HepG2 (cell line): ENCODE results near the gene AUH. TPM values are rescaled to one million over a fixed set of nuclear protein-coding genes. Genes with fewer than 3 reads are reported as not detected.

Source experiments
- ATAD3A ChIP-seq: sonication (generic); formaldehyde crosslinking; IDR thresholded peaks from 2 replicates; pipeline ENCODE4 v1.4.0; 2020; ENCODE audit warnings: missing genetic modification reagents
- CREM ChIP-seq, 2 experiments: sonication (generic) in 1 of 2; formaldehyde crosslinking in 1 of 2; IDR thresholded peaks; 2 replicates each; pipeline versions ENCODE4 v1.4.0 to v1.6.1; 2016 to 2020; ENCODE audit warnings: antibody characterized with exemption in 1 of 2, mild to moderate bottlenecking in 1 of 2, missing genetic modification reagents in 1 of 2
- DNMT1 ChIP-seq: sonication (generic); formaldehyde crosslinking; IDR thresholded peaks from 2 replicates; pipeline ENCODE4 v1.5.1; 2020; ENCODE audit warnings: mild to moderate bottlenecking, missing genetic modification reagents
- FOXK2 ChIP-seq: fragments of 450-650 bp; IDR thresholded peaks from 2 replicates; pipeline ENCODE4 v1.6.1; 2016
- HIC2 ChIP-seq: sonication (generic); formaldehyde crosslinking; IDR thresholded peaks from 2 replicates; pipeline ENCODE4 v1.9.0; 2022; ENCODE audit warnings: low read depth, missing genetic modification reagents
- MLXIP ChIP-seq: sonication (generic); formaldehyde crosslinking; IDR thresholded peaks from 2 replicates; pipeline ENCODE4 v1.9.0; 2021; ENCODE audit warnings: missing genetic modification reagents, borderline replicate concordance
- MYNN ChIP-seq: sonication (generic); formaldehyde crosslinking; IDR thresholded peaks from 2 replicates; pipeline ENCODE4 v1.4.0; 2020; ENCODE audit warnings: mild to moderate bottlenecking, low read depth, missing genetic modification reagents
- NPAS2 ChIP-seq: sonication (generic); formaldehyde crosslinking; IDR thresholded peaks from 2 replicates; pipeline ENCODE4 v1.8.0; 2022; ENCODE audit warnings: mild to moderate bottlenecking, missing genetic modification reagents, borderline replicate concordance
- PAXIP1 ChIP-seq: sonication (generic); formaldehyde crosslinking; conservative IDR thresholded peaks from 2 replicates; pipeline ENCODE4 v1.4.0; 2020; ENCODE audit warnings: mild to moderate bottlenecking, missing genetic modification reagents, moderate library complexity
- PHF8 ChIP-seq: sonication (generic); formaldehyde crosslinking; IDR thresholded peaks from 2 replicates; pipeline ENCODE4 v1.5.0; 2020; ENCODE audit warnings: missing genetic modification reagents
- SAFB2 ChIP-seq: sonication (generic); formaldehyde crosslinking; IDR thresholded peaks from 2 replicates; pipeline ENCODE4 v1.5.1; 2020; ENCODE audit warnings: missing genetic modification reagents, low read depth, mild to moderate bottlenecking, borderline replicate concordance
- THYN1 ChIP-seq: sonication (generic); formaldehyde crosslinking; IDR thresholded peaks from 2 replicates; pipeline ENCODE4 v1.8.1; 2023; ENCODE audit warnings: low read depth, mild to moderate bottlenecking, moderate library complexity, missing genetic modification reagents, borderline replicate concordance
- XRCC5 ChIP-seq: fragments of 200-400 bp; formaldehyde crosslinking; optimal IDR thresholded peaks from 2 replicates; pipeline ENCODE3; 2017; ENCODE audit warnings: mild to moderate bottlenecking, low read length
- ZIK1 ChIP-seq: sonication (generic); formaldehyde crosslinking; IDR thresholded peaks from 2 replicates; pipeline ENCODE4 v1.5.0; 2020; ENCODE audit warnings: mild to moderate bottlenecking, low read depth, missing genetic modification reagents, borderline replicate concordance
- ZNF280B ChIP-seq: sonication (generic); formaldehyde crosslinking; IDR thresholded peaks from 2 replicates; pipeline ENCODE4 v1.5.0; 2020; ENCODE audit warnings: missing genetic modification reagents, mild to moderate bottlenecking, borderline replicate concordance
- ZNF296 ChIP-seq: sonication (generic); formaldehyde crosslinking; conservative IDR thresholded peaks from 2 replicates; pipeline ENCODE4 v1.5.0; 2020; ENCODE audit warnings: mild to moderate bottlenecking, missing genetic modification reagents
- ZNF460 ChIP-seq: sonication (generic); formaldehyde crosslinking; IDR thresholded peaks from 2 replicates; pipeline ENCODE4 v1.5.1; 2020; ENCODE audit warnings: missing genetic modification reagents, mild to moderate bottlenecking, borderline replicate concordance
- ZNF713 ChIP-seq: sonication (generic); formaldehyde crosslinking; IDR thresholded peaks from 2 replicates; pipeline ENCODE4 v1.4.0; 2020; ENCODE audit warnings: mild to moderate bottlenecking, missing genetic modification reagents
- ZNF766 ChIP-seq: sonication (generic); formaldehyde crosslinking; IDR thresholded peaks from 2 replicates; pipeline ENCODE4 v1.5.0; 2020; ENCODE audit warnings: missing genetic modification reagents, borderline replicate concordance
- ZNF816 ChIP-seq: sonication (generic); formaldehyde crosslinking; IDR thresholded peaks from 2 replicates; pipeline ENCODE4 v1.8.0; 2022; ENCODE audit warnings: missing genetic modification reagents, mild to moderate bottlenecking, borderline replicate concordance
- polyA plus RNA-seq, 8 experiments: library from polyadenylated mRNA; depleted of rRNA in 3 of 8; stranded (reverse) in 7 of 8; unstranded in 1 of 8; fragments of >200 nt; fragmentation: Illumina TruSeq in 4 of 8; extraction: Trizol in 4 of 8; gene quantifications; 2 replicates each; pipeline versions ENCODE4 v1.2.1 to v1.2.3, GENCODE V29; 2011 to 2016; ENCODE audit warnings: low read depth in 4 of 8, missing spikeins in 1 of 8, mixed read lengths in 1 of 8; ENCODE audit not compliant: insufficient read depth in 1 of 8
- total RNA-seq, 5 experiments: library from RNA; depleted of rRNA; stranded (reverse); fragments of >200 nt; fragmentation: Illumina TruSeq; extraction: Trizol; gene quantifications; 2 replicates each; pipeline ENCODE4 v1.2.3, GENCODE V29; 2016; ENCODE audit warnings: low read depth in 1 of 5

Gene AUH
- total and polyA plus RNA-seq, 2 of the 13 experiments (the other 11 are each of a cell fraction or from before 2014, with no cell fraction given): 25.8 to 31.9 TPM

- TF ChIP-seq ZNF766 (CRISPR knock-in tag): peak; percentile 5
- no peak for TF ChIP-seq THYN1
- TF ChIP-seq NPAS2 (CRISPR knock-in tag): no peak
- TF ChIP-seq ZIK1 (CRISPR knock-in tag): no peak
- no peak for TF ChIP-seq CREM (IDR thresholded peaks at IDR 0.05)
- TF ChIP-seq CREM (CRISPR knock-in tag; IDR thresholded peaks at IDR 0.05): no peak
- no peak; the same call in 1 of the 2 replicates for TF ChIP-seq PAXIP1 (CRISPR knock-in tag)
- TF ChIP-seq SAFB2 (CRISPR knock-in tag): no peak; the same call in 1 of the 2 replicates
- TF ChIP-seq ZNF460 (CRISPR knock-in tag): no peak
- peak; percentile 20; the same call in 1 of the 2 replicates for TF ChIP-seq ZNF816 (CRISPR knock-in tag)
- peak; percentile 25; the same call in 1 of the 2 replicates for TF ChIP-seq MYNN
- no peak for TF ChIP-seq ZNF280B (CRISPR knock-in tag)
- TF ChIP-seq ZNF296 (CRISPR knock-in tag): no peak
- TF ChIP-seq DNMT1 (CRISPR knock-in tag): no peak
- no peak for TF ChIP-seq ATAD3A (CRISPR knock-in tag)
- no peak for TF ChIP-seq FOXK2
- TF ChIP-seq PHF8 (CRISPR knock-in tag): peak; percentile 50; the same call in 1 of the 2 replicates
- no peak for TF ChIP-seq MLXIP
- TF ChIP-seq HIC2: no peak
- TF ChIP-seq XRCC5: peak; percentile 51
- no peak for TF ChIP-seq ZNF713
These were observed 168.5 kb downstream of the AUH start (continued) for GRCh38 chr9:91193087-91193657.
